Measurements from ENCODE around the gene MYBPHL. TPM values are rescaled to one million over a fixed set of nuclear protein-coding genes. Genes with fewer than 3 reads are reported as not detected.
"Not testable (repeated sequence)": the region's sequence is repeated elsewhere in the genome, so short reads cannot be mapped to it uniquely, and the experiment has no call there.

The MYBPHL gene
- total RNA-seq, 1 experiment from 2014 or later, result 0.23 TPM

DNA sequence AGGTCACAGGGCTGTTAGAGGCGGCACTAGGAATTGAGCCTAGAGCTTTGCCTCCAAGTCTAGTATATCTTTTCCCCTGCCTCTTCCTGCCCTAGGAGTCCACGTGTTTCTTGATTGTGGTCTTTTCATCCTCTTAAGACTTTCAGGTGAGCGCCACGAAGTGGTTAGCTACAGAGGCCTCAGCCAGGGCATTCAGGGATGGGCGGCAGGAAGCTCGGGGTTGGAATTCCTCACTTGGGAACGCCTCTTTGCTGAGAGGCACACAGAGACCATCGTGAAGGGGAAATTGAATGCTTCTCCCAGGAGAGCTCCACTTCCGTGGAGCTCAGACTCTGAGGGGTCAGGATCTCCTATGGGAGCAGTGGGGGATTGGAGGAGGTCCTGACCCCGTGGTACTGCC, 820 bp downstream of the MYBPHL start:
- not testable (repeated sequence) for DNase-seq (ENCODE audit: low read depth)

DNA sequence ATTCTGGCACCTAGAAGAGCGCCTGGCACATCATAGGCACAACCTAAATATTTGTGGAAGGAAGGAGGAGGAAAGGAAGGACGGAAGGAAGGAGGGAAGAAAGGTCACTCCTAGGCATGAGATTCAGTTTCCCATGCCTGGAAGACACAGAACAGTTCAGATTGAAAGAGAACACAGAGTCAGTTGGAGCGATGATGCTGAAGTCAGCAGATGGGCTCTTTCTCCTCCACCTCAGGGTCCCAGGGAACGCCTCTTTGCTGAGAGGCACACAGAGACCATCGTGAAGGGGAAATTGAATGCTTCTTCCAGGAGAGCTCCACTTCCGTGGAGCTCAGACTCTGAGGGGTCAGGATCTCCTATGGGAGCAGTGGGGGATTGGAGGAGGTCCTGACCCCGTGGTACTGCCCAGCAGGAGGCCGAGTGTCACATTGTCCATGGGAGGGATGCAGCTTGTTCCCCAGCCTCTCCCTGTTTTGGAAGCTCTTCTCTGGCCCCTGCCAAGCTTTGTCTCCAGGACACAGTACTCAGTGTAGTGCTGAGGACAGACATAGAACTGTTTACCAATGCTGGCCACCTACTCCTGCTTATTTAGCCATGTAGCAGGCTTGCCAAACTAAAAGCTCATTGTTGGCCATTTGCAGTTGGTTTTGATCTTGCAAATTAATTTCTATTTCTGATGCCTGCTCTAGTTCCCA, 2.4 kb downstream of the MYBPHL start:
- no peak for DNase-seq (ENCODE audit: low read depth)

DNA sequence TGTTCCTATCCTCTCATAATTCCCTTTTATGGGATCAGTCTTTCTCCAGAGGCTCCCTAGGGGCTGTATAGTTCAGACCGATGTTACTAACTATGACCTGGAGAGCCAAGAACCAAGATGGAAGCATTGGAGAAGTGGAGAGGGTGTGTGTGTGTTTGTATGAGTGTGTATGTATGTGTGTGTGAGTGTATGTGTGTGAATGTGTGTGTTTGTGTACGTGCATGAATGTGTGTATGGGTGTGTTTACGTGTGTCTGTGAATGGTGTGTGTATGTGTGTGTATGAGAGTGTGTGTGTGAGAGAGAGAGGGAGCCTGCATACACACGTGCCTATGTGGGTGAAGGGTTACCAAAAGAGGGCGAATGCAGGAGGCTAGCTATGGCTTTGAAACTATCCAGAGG, 4.9 kb downstream of the MYBPHL start:
- no peak for DNase-seq (ENCODE audit: low read depth)

DNA sequence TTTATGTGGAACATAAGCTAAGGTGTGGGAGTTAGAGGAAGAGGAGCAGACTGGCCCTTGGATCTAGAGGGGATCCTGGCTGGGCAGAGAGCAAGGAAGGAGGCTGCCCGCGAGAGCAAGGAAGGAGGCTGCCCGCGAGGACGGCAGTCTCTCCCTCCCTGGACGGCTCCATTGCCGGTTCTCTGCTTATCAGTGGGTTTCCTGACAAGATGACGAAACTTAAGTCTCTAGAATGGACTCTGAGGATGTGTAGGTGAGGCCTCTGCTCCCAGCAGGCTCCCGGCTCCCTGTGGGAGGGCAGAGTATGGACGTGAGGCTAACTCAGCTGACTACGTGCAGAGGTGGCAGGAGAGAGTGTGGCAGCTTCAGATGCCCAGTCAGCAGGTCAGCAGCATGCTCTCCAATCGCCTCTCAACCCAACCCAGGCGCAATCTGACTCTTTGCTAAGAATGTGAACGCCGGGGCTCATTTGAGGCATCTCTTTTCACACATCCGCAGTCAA, 6.1 kb downstream of the MYBPHL start:
- DNase-seq (ENCODE audit: low read depth), result no peak

DNA sequence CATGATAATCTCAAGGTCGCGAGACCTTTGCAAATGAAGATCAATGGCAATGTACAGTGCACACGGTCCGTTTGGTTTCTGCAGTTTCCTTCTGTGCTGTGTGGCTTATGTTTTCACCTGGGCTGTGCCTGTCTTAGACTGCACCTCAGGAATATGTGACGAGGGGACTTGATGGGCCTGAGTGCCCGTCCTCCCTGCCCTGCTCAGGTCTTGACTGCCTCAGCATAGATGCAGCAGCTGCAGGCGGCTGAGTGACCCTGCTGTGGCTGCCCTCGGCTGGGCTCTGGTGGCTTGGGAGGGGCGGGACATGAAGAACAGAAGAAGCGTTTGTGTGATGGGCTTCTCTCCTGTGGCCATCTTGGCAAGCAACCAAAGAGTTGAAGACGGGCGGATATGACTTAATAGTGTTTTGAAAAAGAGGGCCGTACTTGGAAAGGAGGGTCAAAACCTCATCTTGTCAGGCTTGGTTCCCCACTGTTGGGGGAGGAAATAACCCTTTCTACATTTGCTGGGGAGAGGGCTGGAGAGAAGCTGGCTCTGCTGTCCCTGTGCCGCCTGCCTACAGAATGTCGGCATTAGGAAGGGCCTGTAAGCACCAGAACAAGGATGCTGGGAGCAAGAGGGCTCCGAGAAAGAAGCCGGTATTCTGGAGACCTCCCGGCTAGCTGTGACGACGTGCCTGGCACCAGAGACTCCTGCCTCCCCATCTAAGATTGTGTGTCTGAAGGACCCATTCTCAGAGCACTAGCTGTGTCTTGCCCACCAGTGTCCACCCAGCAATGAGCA, 7.1 kb downstream of the MYBPHL start:
- peak; percentile 89 for DNase-seq (ENCODE audit: low read depth)

DNA sequence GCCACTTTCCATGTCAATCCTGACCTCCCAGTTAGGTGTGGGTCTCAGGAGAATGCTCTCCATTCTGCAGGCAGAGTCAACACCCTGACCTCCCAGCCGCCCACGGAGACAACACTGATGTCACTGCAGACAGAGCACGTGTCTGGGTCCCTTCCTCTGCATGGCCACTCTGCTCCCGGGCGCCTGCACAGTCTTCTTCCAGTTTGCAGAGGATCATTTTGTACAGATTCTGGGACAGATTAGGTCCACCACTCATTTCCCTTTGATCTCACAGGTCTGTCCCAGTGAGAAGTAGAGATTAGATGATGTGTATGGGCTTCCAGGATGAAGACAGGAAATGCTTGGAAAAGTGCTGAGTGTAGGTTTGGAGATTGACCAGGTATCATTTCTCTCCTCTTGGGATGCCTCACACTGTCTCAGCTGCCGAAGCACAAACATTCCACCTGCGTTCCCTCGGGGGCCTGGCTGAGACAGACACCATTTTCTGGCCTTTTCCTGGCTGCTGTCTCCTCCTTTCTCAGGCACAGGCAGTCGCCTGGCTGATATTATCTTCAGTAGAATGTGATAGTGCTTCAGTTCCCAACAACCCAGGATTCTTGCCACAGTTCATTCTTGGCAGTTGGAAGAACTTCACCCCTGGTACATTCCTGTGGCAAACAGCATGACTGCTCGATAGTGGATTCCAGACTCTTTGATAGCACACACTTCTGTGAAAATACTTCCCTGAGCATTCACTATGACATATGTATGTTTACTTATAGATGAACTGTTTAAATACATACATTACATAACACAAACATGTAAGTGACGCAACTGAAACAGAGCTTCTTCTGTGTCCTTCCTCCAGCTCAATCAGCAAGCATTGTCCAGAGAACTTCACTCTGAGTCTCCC, 7.9 kb downstream of the MYBPHL start:
- peak; percentile 83 for DNase-seq (ENCODE audit: low read depth)

DNA sequence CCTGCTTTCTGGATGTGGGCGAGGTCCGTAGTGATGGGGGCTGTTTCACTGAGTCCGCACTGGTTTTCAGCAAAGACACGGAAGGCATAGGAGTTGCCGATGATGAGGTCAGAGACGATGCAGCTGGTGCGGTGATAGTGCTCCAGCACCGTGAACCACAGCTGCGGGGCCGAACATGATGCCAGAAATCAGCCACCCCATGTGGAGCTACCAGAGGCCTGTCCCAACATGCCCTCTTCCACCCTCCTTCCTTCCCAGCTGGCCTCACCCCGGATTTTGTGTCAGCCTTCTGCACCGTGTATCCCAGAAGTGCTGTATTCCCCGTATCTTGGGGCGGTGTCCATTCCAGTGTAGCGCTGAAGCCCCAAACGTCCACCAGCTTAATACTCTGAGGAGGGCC, 10.0 kb downstream of the MYBPHL start:
- DNase-seq (ENCODE audit: low read depth), result no peak

DNA sequence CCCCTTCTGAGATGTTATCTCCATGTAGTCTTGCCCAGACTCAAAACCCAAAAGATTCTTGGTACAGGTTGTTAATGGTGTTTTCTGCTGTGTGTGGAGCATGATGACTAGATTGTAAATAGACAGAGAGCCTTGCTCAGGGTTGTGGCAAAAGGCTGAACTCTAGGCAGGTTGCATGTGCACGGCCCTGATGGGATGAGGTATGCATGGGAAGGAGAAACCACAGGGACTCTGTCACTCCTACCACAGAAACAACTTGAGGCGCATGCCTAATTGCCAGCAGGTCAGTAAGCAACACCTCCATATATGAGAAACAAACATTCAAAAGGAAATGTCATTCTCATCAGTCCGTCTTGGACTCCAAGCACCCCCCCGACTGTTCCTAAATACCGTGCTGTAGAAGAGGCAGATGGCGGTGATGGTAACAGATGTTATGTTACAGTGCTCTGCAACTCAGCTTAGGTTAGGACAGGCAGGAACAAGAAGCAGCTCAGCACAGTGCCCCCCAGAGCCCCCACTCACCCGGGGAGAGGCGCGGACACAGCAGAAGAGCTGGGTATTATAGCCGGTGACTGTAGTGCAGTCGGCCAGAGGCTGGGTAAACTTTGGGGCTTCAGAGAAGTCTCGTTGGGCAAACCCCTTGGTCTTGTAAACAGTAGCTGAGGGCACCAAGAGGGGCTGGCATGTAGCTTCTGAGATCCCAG, 10.9 kb downstream of the MYBPHL start:
- DNase-seq (ENCODE audit: low read depth), result no peak

DNA sequence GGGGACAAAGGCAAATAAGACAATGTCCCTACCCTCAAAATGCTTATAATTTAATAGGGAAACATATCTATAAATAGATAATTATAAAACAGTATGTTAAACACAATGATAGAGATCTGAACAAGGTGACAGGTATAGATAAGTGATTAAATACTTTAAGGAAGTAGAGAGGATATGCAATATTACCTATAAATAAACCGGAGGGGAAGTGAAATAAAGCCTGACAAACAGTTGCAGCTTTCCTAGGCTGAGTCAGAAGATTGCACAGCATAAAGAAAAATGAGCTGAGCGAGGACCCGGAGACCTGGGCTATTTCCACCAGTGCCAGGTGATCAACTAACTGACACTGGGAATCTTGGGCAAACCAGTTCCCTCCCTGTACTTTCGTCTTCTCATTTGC, 12.3 kb downstream of the MYBPHL start:
- DNase-seq (ENCODE audit: low read depth), result no peak

DNA sequence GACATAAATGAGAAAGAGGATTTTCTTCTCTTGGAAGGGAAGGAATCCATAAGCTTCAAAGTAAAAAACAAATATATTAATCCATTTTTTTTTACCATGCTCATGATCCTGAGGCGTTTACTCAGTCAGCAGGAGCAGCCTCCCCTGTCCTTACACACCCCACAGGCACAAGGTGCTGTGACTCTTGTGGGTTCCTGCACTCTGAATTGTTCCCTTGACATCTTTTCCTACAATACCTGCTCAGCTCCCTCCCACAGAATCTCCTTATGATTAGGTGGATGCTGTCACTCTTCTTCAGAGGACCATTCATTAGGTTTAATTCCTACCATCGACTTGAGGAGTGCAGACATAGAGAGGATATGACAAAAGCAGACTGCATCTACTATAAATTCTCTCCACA, 13.8 kb downstream of the MYBPHL start:
- no peak for DNase-seq (ENCODE audit: low read depth)

DNA sequence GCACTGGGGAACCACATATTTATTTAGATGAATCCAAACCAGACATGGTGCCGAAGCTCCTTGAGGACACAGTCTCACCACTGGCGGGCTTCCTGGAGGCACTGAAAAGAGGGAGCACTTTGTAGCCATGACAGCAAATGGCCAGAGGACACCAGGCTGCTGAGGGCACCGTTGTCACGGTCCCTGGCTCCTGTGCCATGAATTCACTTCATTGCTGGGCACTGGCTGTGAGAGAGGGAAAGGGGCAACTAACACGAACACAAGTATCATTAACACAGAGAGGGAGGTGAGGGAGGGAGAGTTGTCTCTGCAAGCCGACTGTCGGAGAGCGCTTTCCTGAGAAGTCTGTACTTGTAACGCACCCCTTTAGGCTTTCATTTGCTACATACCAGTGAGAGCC, 14.4 kb downstream of the MYBPHL start:
- no peak for DNase-seq (ENCODE audit: low read depth)

DNA sequence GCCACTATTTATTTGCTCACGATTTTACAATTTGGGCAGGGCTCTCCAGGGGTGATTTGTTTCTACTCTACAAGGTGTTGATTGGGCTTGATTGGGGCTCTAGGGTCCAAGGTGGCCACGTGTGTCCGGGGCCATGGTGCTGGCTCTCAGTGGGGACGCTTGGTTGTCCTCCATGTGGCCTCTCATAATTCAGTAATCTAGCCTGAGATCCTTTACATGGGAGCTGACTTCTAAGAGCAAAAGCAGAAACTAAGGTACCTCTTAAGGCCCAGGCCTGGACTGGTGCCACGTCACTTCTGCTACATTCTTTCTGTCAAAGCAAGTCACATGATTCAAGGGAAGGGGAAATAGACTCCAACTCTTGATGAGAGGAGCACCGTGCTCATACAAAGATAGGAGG, 15.8 kb downstream of the MYBPHL start:
- no peak for DNase-seq (ENCODE audit: low read depth)

DNA sequence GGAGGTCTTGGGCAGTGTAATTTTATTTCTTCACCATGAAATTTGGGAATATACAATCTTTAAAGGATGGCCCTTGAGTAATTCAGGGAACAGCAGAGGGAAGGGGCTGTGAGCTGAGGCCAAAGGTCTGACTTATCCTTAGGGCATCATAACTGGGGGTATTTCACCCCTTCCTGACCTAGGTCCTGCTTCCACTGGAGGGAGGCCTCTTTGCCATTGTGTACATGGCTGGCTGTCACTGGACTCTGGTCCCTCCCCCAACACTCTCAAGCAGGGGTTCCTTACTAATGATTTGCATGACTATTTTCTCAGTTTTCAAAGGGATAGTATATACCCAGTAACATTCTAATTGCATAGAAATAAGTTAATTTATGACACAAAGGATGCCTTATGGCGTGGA, 16.7 kb downstream of the MYBPHL start:
- DNase-seq (ENCODE audit: low read depth), result no peak

DNA sequence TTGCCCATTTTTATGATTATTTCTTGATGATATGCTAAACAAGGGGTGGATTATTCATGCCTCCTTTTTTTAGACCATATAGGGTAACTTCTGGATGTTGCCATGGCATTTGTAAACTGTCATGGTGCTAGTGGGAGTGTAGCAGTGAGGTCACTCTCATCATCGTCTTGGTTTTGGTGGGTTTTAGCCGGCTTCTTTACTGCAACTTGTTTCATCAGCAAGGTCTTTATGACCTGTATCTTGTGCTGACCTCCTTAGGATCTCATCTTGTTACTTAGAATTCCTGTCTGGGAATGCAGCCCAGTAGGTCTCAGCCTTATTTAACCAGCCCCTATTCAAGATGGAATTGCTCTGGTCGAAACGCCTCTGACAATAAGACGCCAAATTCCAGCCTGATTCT, 20.0 kb downstream of the MYBPHL start:
- not testable (repeated sequence) for DNase-seq (ENCODE audit: low read depth)

DNA sequence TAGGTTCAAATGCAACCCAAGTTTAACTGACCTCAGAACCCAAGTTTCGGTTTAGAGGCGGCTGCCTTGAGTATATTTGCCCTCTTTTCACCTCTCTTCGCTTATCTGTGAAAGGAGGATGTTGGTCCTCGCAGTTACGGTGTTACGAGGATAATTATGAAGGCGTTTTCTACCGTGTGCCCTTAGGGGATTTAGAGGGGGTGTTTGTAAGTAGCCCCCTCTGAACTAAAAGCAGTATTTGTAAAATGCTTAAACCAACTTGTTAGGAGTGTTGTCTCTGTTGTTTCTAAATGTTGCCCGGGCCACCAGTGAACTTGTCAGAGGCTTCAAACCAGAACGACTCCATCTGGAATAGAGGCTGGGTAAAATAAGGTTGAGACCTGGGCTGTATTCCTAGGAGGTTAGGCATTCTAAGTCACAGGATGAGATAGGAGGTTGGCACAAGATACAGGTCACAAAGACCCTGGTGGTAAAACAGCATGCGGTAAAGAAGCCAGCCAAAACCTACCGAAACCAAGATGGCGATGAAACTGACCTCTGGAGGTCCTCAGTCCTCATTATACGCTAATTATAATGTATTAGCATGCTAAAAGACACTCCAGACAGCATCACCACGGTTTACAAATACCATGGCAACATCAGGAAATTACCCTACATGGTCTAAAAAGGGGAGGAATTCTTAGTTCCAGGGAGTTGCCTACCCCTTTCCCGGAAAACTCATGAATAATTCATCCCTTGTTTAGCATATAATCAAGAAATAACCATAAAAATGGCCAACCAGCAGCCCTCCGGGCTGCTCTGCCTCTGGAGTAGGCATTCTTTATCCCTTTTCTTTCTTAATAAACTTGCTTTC, 22.8 kb downstream of the MYBPHL start:
- no peak for DNase-seq (ENCODE audit: low read depth)

DNA sequence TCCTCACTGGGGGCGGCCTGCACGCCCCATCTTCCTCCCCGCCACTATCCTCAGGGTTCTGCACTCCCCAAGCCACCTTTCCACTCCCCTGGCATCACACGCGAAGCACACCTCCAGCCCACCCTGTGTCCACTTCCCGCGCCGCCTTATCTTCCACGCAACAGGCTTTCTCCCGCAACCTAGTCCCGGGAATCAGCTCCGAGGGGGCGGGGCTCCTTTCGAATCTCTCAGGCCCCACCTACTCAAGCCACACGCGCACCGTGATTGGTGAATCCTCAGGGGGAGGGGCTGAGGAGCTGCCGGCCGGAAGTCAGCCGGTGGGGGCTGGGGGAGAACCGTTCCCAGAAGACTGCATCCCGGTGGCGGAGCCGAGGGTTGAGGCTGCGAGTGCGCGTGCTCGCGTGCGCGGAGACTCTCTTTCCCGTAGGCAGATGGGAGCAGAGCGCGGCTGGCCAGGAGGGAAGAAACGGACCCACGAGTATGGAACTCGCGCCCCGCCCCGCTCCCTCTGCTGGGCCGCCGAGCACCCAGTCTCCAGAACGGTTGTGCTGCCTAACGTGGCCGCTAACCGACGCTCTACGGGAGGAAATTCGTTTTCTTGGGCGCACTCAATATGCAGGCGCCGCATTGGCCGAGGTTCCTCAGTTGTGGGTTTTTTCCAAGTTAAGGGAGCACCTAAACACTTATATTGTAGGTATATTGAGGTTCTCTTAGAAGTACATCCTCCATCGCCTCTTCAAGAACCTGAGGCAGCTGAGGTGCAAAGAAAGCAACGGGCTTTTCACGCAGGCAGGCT, 23.7 kb downstream of the MYBPHL start, which contains the start of gene PSRC1:
TSS of gene PSRC1 (minus strand) at position 194 of the 796 bp plus-strand sequence.
- DNase-seq (ENCODE audit: low read depth), result peak; percentile 96

DNA sequence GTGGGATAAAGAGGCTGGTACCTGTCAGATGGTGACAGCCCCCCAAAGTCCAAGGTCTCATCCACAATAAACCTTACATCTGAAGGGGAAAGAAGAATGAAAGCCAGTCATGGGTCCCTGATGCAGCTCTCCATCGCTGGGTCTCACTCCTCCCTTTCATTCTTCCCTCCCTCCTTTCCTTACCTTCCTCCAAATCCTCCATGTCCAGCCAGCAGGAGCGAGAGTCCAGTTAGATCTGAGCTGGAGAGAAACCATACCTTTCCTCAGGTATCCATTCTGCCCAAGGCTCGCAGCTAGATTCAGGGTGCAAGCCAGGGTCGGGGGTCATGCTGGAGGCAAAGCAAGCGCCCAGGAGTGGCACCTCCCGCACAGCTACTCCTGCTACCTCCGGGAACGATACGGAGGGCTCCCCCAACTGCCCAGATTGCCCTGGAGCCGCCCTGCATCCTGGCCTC, 24.3 kb downstream of the MYBPHL start:
- no peak for DNase-seq (ENCODE audit: low read depth)

DNA sequence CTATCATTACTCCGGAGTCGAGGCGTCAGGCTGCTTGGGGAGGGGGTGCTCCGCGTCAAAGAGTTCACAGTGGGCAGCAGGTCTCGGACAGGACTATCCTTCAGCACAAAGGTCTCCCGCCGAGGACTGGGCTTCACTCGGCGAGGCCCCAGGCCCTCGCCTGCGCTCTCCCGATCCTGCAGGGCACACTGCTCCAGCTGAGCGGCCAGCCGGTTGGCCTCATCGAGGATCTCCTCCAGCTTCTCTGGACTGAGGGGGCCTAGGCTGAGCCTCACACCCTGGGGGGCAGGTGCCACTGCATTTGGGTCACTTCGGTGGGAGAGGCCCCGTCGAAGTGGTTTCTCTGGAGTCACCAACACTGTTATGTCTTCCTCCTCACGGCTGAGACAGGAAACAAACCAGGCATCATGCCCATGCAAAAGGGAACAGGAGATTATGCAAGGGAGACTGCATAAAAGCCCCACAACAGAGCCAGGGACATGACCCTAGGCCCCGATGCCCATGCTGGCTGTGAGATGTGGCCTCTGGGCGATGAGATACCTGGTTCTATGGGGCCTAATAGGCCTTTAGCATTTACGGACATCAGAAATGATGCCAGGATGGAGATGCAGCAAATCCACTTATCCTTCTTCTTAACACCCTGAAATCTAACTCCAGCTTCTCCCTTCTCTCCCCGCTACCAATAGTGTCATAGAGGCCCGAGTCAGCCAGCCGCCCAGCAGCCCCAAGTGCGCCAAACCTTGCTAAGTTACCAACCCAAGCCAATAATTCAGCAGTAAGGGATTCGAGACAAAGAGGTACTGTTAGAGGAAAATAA, 24.9 kb downstream of the MYBPHL start:
- no peak for DNase-seq (ENCODE audit: low read depth)
